NOMO-1 treated with DMSO at 0.1 percent for 48 hours (cell line): ENCODE data around the gene IGLL5.

Source experiments
- DNase-seq: peaks from one replicate; lab custom pipeline; 2025; ENCODE audit not compliant: unreplicated experiment; lab: John Stamatoyannopoulos, UW

The IGLL5 gene

DNA sequence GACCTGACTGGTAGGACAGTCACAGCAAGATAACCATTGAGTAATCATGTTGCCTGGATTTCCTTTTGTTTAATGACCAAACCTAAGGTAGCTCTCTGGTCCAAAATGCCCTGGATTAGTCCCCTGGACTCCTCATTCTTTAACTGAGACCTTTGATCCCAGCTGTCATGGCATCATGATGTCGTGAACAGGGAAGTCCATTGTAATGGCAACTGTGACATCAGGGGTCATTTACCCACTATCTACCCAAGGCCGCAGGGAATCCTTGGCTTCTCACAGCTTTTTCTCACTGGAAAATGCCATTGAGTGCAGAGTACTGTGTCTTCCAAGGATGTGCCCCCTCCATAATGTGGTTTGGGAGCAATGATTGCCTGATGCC lies 29.1 kb upstream of the IGLL5 start:
- DNase-seq = no peak

DNA sequence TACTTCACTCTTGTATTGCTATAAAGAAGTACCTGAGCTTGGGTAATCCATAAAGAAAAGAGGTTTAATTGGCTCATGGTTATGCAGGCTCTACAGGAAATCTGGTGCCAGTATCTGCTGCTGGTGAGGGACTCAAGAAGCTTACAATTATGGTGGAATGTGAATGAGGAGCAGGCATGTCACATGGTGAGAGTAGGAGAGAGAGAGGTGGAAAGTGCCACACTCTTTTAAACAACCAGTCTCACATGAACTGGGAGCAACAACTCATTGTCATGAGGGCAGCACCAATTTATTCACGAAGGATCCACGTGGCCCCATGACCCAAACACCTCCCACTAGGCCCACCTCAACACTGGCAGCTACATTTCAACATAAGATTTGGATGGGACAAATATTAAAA lies 24.6 kb upstream of the IGLL5 start:
- no peak for DNase-seq

DNA sequence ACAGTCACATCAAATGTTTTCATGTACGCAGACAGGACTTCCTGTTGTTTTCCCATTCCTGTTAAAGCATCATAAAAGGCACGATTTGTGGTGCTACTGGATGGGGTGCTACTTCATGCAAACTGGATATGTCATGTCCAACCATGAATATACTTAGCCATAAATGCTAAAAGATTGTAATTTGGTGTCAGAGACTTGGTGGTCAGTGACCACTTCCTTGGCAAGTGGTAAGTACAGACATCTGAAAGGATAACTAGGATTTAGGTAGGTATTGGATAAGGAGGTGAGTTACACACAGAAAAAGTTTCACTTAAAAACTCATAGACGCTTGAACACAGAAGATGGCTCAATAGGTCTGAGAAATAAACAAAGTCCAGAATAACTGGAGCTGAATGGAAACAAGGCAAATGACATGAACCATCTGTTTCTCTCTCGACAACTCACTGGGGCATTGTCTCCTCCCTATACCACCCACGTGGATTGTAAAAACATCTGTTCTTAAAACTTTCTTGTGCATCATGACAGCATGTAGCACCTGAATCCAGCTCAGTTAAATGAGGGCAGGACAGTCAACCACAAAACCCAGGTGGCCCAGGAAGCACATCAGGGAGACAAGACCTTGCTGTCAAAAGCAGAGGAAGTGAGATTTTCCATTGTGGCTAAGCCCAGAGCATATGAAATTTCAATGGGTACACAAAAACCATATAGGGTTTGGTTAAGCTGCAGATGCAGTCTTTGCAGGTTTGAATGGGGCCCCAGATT lies 22.1 kb upstream of the IGLL5 start:
- peak; percentile 21 for DNase-seq

- DNase-seq = peak; percentile 39
Observed at GRCh38 chr22:22866381-22867111, 21.1 kb upstream of the IGLL5 start.

GRCh38 chr22:22867996-22868715 lies 19.5 kb upstream of the IGLL5 start:
- no peak for DNase-seq

DNA sequence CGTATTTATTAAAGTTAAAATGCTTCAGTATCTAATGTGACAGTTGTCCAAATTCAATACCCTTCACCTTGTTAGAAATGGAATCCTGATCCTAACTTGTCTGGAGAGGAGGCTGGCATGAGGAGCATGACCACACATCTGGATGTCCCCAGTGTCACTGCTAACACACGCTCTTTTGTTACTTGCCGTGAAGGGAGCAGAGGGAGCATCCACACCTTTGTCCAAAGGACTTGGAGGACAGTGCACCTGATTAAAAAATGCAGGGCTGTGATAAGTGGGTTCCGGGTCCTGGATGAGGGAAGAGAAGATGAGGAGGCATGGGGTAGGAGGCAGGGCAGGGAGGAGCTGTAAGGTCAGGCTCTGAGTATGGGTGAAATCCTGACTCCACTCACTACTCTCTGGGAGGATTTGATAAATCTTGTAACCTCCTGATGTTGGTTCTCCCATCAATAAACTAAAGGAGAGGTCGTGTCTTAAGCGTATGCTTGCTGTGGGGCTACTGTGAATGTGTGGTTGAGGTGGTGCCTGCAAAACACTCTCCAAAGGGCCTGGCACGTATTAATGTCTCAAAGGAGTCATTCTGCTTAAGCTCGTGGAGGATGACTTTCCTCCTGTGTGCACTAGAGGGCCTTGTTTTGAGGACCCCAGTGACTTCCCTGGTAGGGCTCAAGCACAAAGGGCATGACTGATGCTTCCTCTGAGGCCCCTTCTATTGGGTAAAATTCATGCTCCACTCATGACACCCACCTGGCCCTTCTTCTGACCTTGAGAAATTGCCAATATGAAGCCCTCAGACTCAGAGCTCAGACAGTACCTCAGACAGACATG lies 16.8 kb upstream of the IGLL5 start:
- DNase-seq = no peak

- DNase-seq = no peak
Observed at GRCh38 chr22:22871536-22872278, 15.9 kb upstream of the IGLL5 start.

DNA sequence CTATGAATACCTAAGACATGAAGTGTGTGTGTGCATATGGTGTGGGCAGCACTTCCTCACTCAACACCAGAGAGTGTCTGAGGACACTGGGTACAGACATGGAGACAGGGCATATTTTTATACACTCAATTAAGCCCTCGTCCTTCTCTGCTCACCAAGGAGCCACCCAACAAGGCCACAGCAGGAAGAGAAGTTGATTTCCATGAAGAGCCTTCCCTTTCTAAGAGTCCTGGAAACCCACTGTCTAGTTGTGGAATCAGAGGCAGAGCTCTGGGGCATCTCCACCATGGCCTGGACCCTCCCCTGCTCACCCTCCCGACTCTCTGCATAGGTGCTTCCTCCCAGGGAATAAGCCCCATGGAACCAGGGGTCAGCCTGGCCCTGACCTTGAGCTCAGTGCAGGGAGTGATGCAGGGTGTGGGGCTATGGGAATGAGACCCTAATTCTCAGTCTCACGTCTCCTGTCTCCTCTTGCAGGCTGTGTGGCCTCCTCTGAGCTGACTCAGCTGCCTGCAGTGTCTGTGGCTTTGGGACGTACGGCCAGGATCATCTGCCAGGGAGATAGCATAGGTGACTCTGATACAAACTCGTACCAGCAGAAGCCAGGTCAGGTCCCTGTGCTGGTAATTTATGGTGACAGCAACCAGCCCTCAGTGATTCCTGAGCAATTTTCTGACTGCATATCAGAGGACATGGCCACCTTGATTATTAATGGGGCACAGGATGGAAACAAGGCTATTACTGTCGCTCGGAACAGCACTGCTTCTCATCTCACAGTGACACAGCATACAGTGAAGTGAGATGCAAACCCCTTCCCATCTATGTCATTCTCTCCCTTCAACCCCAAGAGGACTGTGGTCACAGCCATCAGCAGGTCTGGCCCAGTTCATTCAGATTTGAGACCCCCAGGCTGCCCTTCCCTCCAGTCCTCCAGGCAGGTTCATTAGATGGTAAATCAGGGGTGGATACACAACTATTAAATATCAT lies 14.6 kb upstream of the IGLL5 start:
- no peak for DNase-seq

DNA sequence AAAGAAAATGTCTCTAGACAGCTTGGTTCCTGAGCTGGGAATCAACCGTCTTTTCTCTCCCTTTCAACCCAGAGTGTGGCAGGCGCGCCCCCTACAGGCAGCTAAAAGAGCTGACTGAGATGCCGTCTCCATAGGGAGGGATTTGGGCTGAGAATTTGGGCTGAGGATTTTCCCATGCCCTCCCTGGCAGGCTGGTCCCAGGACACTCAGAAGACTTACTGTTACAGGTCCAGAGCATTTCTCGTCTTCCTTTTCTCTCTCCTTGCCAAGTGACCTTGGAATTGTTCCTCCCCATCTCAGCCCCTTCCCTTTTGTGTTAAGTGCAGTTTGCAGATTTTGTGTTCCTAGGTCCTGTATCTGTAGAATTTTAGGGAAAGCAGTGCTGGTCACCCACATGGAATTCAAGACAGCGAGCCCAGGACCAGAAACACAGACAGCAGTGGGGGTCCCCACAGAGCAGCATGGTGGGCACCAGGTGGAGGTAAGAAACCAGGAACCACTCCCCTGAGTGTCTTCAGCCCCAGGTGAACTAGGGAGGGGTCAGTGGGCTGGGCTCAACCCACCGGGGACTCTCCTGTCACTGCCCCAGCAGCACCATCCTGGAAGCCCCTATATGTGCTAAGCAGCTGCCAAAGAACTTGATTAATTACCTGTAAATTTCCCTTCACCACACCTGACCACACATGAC lies 9.9 kb upstream of the IGLL5 start:
- peak; percentile 62 for DNase-seq

- no peak for DNase-seq
Observed at GRCh38 chr22:22878211-22878570, 9.4 kb upstream of the IGLL5 start.

GRCh38 chr22:22878801-22879674 lies 8.6 kb upstream of the IGLL5 start:
- no peak for DNase-seq

DNA sequence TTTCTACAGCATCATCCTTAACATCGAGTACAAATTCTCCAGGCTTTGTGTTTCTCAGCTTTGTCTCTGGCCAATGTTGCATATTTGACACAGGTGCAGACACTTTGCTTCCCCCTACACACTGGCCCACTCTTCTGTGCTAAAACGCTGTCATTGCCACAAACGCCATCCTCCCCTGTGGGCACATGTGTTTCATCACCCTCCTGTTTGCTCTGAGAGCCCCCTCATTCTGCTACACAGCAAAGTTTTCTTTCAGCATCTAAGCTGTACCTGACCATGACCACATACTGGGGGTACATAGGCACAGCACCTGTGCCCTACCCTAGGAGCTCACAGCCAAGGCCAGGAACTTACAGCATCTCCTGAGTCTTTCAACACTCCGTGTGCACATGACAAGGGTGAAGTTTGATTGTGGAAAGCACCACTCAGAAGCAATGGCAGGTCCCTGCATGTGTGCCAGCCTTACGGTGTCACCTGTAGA lies 7.9 kb upstream of the IGLL5 start:
- DNase-seq = no peak

GRCh38 chr22:22880645-22881044 lies 7.0 kb upstream of the IGLL5 start:
- no peak for DNase-seq

- peak; percentile 34 for DNase-seq
Observed at GRCh38 chr22:22881116-22882000, 6.3 kb upstream of the IGLL5 start.

GRCh38 chr22:22882033-22882717 lies 5.4 kb upstream of the IGLL5 start:
- DNase-seq = peak; percentile 79
